Stimulated activated CD8-positive, alpha-beta memory T cell treated with anti-CD3 and anti-CD28 coated beads, Interleukin-15, amount 100 ng/mL, for 48 hours (primary cell): ENCODE data around the gene TMCO4.
"Not testable (repeated sequence)": the region's sequence is repeated elsewhere in the genome, so short reads cannot be mapped to it uniquely, and the experiment has no call there.

Experiments used
- DNase-seq, 2 donors: peaks; one replicate each; pipeline ENCODE4 v3.0.0-alpha.2; 2020; ENCODE audit warnings: low read depth in 2 of 2

Gene TMCO4

DNA sequence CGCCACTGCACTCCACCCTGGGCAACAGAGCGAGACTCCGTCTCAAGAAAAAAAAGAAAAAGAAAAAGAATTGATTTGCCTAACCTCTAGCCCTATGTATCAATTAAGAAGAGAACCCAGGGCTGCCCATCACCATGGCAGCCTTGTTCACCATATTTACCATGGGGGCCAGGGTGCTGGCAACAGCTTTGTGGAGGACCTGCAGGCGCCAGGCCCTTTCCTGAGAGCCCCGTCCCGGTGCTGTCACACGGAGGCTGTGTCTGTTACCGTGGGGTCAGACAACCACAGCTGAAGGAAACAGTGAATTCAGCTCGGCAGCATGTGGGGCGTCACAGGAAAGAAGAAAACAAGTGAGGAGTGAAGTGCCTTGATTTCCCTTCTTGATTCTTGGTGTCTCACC lies 162.1 kb downstream of the TMCO4 start:
- no peak for DNase-seq

DNA sequence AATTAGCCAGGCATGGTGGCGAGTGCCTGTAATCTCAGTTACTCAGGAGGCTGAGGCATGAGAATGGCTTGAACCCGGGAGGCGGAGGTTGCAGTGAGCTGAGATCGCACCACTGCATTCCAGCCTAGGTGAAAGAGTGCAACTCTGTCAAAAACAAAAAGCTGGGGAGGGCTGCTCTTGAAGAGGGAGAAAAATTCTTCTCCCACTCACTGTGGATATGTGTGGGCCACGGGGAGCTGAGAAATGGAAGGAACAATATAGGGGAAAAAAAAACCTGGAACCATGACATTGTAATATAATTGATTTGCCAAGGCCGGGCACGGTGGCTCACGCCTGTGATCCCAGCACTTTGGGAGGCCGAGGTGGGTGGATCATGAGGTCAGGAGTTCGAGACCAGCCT lies 163.0 kb downstream of the TMCO4 start:
- DNase-seq, result not testable (repeated sequence)

DNA sequence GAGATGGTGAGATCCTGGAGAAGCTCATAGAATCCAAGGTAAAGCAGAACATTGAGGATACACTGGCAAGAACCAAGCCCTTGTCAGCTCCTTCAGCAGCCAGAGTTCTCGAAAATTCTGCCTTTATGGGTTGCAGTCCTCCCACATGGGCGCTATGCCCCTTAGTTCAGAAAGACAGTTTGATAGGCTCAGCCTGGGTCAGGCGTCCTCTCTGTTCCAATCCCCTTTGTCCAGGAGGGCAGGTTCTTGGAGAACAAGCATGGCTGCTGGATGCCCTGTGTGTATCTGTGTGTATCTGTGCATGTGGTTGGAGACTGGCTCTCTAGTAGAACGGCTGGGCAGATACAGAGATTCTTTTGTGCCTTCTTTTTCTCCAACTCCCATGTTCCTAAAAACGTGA lies 163.7 kb downstream of the TMCO4 start:
- no peak for DNase-seq

DNA sequence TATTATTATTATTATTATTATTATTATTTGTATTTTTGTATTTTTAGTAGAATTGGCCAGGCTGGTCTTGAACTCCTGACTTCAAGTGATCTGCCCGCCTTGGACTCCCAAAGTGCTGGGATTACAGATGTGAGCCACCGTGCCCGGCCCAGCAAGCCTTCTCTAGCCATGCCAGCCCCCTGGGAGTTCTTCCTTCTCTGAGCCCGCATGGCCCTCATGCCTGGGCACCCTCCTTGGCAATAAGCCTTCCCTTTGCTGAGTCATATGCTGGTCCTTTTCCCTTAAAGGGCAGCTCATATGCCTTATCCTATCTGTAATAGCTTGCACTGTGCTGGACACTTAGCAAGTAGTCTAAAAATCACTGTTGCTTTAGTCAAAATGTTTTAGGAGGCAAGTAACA lies 164.1 kb downstream of the TMCO4 start:
- DNase-seq, result no peak

DNA sequence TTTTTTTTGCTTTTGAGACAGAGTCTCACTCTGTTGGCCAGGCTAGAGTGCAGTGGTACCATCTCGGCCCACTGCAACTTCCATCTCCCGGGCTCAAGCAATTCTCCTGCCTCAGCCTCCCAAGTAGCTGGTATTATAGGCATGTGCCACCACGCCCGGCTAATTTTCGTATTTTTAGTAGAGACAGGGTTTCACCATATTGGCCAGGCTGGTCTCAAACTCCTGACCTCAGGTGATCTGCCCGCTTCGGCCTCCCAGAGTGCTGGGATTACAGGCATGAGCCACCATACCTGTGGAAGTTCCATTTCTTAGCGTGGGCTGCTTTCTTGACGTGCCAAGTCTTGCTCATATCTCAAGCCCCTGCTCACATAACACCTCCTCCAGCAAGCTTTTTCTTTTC lies 164.7 kb downstream of the TMCO4 start:
- not testable (repeated sequence) for DNase-seq

DNA sequence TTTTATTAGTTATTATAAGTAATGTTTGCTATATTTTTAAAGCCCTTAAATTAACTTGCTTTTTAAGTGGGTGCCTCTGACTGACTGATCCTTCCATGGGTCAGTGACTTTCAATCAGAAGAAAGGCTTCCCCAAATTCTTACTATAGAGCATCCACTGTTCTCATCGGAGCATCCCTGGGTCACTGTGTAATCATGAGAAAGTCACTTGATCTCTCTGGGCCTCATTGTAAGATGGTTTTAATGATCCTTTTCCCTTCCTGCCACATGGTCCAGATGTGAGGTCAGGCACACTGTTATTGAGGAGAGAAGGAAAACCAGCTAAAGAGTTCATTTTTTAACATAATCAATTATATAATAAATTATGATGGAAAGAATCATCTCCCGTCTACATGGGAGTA lies 166.6 kb downstream of the TMCO4 start:
- DNase-seq, result no peak
